GM12878 (cell line): ENCODE results near the gene CNGB1. TPM values are rescaled to one million over a fixed set of nuclear protein-coding genes. Genes with fewer than 3 reads are reported as not detected.

Source experiments
- ATAC-seq: fragments of 200-7000 bp; cut with Tn5 transposase; 3 replicates; pipeline ENCODE4 v1.9.1; 2020; ENCODE audit warnings: mild to moderate bottlenecking, moderate library complexity
- BruUV-seq: library from RNA; stranded (reverse); fragments of 400-500 nt; replicated peaks from 2 replicates; lab custom pipeline; 2021; lab: Mats Ljungman, UMichigan
- CTCF ChIA-PET: fragments of 300-600 bp; sonication (Branson Sonifier 250); formaldehyde crosslinking; extraction: SDS; loops from one replicate; lab custom pipeline; 2021; ENCODE audit warnings: inconsistent platforms; lab: Yijun Ruan, JAX
- POLR2A ChIA-PET: fragments of 350-600 bp; formaldehyde crosslinking; extraction: SDS; loops from one replicate; lab custom pipeline; 2021; ENCODE audit warnings: inconsistent platforms; lab: Charles Lee
- RAD21 ChIA-PET: fragments of 300-600 bp; sonication (Branson Sonifier 250); formaldehyde crosslinking; loops from one replicate; lab custom pipeline; 2023; ENCODE audit warnings: antibody characterized with exemption; ENCODE audit not compliant: unreplicated experiment; lab: Charles Lee
- SMC1A ChIA-PET: fragments of 300-600 bp; sonication (Branson Sonifier 250); formaldehyde crosslinking; loops from one replicate; lab custom pipeline; 2023; ENCODE audit not compliant: unreplicated experiment, uncharacterized antibody; lab: Charles Lee
- DNase-seq: peaks from one replicate; pipeline ENCODE4 v3.0.0-alpha.2; 2011; ENCODE audit warnings: low read depth, low spot score
- FAIRE-seq: peaks from 3 replicates; lab custom pipeline; 2011; peaks lifted over from hg19 to GRCh38; lab: Jason Lieb, UNC
- H2AFZ ChIP-seq: 2 replicates; pipeline ENCODE4 v1.6.0; 2011; ENCODE audit warnings: low read depth, low read length, control low read depth; ENCODE audit not compliant: control insufficient read depth
- H3K27ac ChIP-seq: 2 replicates; pipeline ENCODE4 v1.5.1; 2011; ENCODE audit warnings: control low read depth; ENCODE audit not compliant: control insufficient read depth, insufficient read depth
- H3K27me3 ChIP-seq, 2 experiments: replicated peaks in 1 of 2; 2 replicates each; pipeline versions ENCODE4 v1.6.0 to v1.6.1; 2011; ENCODE audit warnings: low read length in 1 of 2; ENCODE audit not compliant: control insufficient read depth in 2 of 2, insufficient read depth in 2 of 2
- H3K36me3 ChIP-seq, 2 experiments: 2 replicates each; pipeline ENCODE4 v1.5.1; 2011; ENCODE audit warnings: low read length in 1 of 2; ENCODE audit not compliant: control insufficient read depth in 2 of 2, insufficient read depth in 2 of 2
- H3K4me1 ChIP-seq: 2 replicates; pipeline ENCODE4 v1.6.1; 2011; ENCODE audit warnings: mild to moderate bottlenecking, low read length, moderate library complexity, mixed read lengths; ENCODE audit not compliant: control insufficient read depth, insufficient read depth
- H3K4me2 ChIP-seq: 2 replicates; pipeline ENCODE4 v1.6.0; 2011; ENCODE audit warnings: control low read depth; ENCODE audit not compliant: control insufficient read depth, insufficient read depth
- H3K4me3 ChIP-seq: fragments of 200-600 bp; sonication (generic); 2 replicates; pipeline ENCODE4 v1.5.1; 2016
- H3K79me2 ChIP-seq: 2 replicates; pipeline ENCODE4 v1.6.0; 2011; ENCODE audit warnings: low read length; ENCODE audit not compliant: control insufficient read depth, insufficient read depth
- H3K9ac ChIP-seq: 2 replicates; pipeline ENCODE4 v1.8.0; 2011; ENCODE audit warnings: low read length, control low read depth, mixed read lengths; ENCODE audit not compliant: control insufficient read depth, insufficient read depth
- H3K9me3 ChIP-seq: replicated peaks from 3 replicates; pipeline ENCODE4 v1.5.1; 2011; ENCODE audit warnings: mild to moderate bottlenecking, low read length; ENCODE audit not compliant: control insufficient read depth, insufficient read depth
- H4K20me1 ChIP-seq: 2 replicates; pipeline ENCODE4 v1.6.0; 2011; ENCODE audit not compliant: control insufficient read depth, insufficient read depth
- ATF3 ChIP-seq: IDR thresholded peaks from 2 replicates; pipeline ENCODE4 v1.6.1; 2011; ENCODE audit warnings: low read depth, mild to moderate bottlenecking, low read length, moderate library complexity, borderline replicate concordance; ENCODE audit errors: extremely low read depth
- BACH1 ChIP-seq: fragments of 450-650 bp; IDR thresholded peaks from 2 replicates; pipeline ENCODE4 v1.6.1; 2017; ENCODE audit warnings: mild to moderate bottlenecking, borderline replicate concordance
- BMI1 ChIP-seq: fragments of 450-650 bp; IDR thresholded peaks from 2 replicates; pipeline ENCODE4 v1.6.1; 2016; ENCODE audit warnings: mild to moderate bottlenecking, moderate library complexity, borderline replicate concordance
- CBX3 ChIP-seq: fragments of 200-600 bp; sonication (generic); IDR thresholded peaks from 2 replicates; pipeline ENCODE4 v1.6.1; 2016; ENCODE audit warnings: low read depth, borderline replicate concordance
- CEBPB ChIP-seq, 2 experiments: fragments of 150-350 bp in 1 of 2; IDR thresholded peaks; 2 replicates each; pipeline ENCODE4 v1.6.1; 2012 to 2014; ENCODE audit warnings: low read depth in 2 of 2, low read length in 2 of 2, borderline replicate concordance in 1 of 2, inconsistent platforms in 1 of 2
- EP300 ChIP-seq, 2 experiments: fragments of 150-350 bp in 1 of 2; IDR thresholded peaks; 2 replicates each; pipeline ENCODE4 v1.6.1; 2011 to 2012; ENCODE audit warnings: low read depth in 2 of 2, low read length in 2 of 2, borderline replicate concordance in 1 of 2, improper control_type of control experiment in 1 of 2, inconsistent platforms in 1 of 2; ENCODE audit not compliant: control insufficient read depth in 1 of 2
- EZH2 ChIP-seq: IDR thresholded peaks from 2 replicates; pipeline ENCODE4 v1.6.1; 2012; ENCODE audit warnings: low read depth, mild to moderate bottlenecking, control low read depth, inconsistent platforms, low read length, borderline replicate concordance; ENCODE audit not compliant: control insufficient read depth
- GABPA ChIP-seq: IDR thresholded peaks from 2 replicates; pipeline ENCODE4 v1.6.1; 2014; ENCODE audit warnings: antibody characterized with exemption, low read depth, mild to moderate bottlenecking, inconsistent platforms
- HSF1 ChIP-seq: fragments of 150-350 bp; IDR thresholded peaks from 2 replicates; pipeline ENCODE4 v1.6.1; 2014; ENCODE audit warnings: mild to moderate bottlenecking, low read depth, low read length
- KAT2A ChIP-seq: conservative IDR thresholded peaks from 2 replicates; pipeline ENCODE4 v1.6.1; 2011; ENCODE audit warnings: low read depth, low read length; ENCODE audit not compliant: control insufficient read depth
- MAX ChIP-seq: IDR thresholded peaks from 2 replicates; pipeline ENCODE4 v1.6.1; 2012; ENCODE audit warnings: low read depth, low read length, improper control_type of control experiment
- POLR2A ChIP-seq: IDR thresholded peaks from 2 replicates; pipeline ENCODE4 v1.6.1; 2011; ENCODE audit warnings: low read depth, mild to moderate bottlenecking, low read length
- RELB ChIP-seq: fragments of 450-650 bp; IDR thresholded peaks from 2 replicates; pipeline ENCODE4 v1.6.1; 2017; ENCODE audit warnings: low read depth, mild to moderate bottlenecking, moderate library complexity
- RUNX3 ChIP-seq: IDR thresholded peaks from 2 replicates; pipeline ENCODE4 v1.6.1; 2012; ENCODE audit warnings: low read length, inconsistent platforms
- SIN3A ChIP-seq: IDR thresholded peaks from 2 replicates; pipeline ENCODE4 v1.6.1; 2012; ENCODE audit warnings: low read depth, low read length, improper control_type of control experiment
- USF2 ChIP-seq: IDR thresholded peaks from 2 replicates; pipeline ENCODE4 v1.6.1; 2011; ENCODE audit warnings: low read depth, low read length, improper control_type of control experiment, borderline replicate concordance
- WGBS: methylation state at CpG from one replicate; pipeline ENCODE4 v1.1.6; 2016; ENCODE audit warnings: low lambda C conversion rate; ENCODE audit not compliant: insufficient replicate concordance, insufficient coverage; ENCODE audit errors: missing lambda C conversion rate; 5-methylcytosine and 5-hydroxymethylcytosine counted together
- in situ Hi-C: fragments of 300-500 bp; cut with MboI; formaldehyde crosslinking; loops from 9 replicates; pipeline ENCODE4 v1.14.3; 2018; ENCODE audit warnings: mixed read lengths
- intact Hi-C: fragments of 100-400 bp; cut with micrococcal nuclease; formaldehyde crosslinking; loops from one replicate; pipeline ENCODE4 v1.14.2; 2022; ENCODE audit not compliant: unreplicated experiment
- polyA plus RNA-seq, 11 experiments: library from polyadenylated mRNA; depleted of rRNA in 4 of 11; unstranded in 6 of 11; stranded (reverse) in 5 of 11; fragments of >200 nt; fragmentation: Nextera tagmentation in 4 of 11; fragmentation: Illumina TruSeq in 1 of 11; extraction: Ambion mirVana in 4 of 11; extraction: Trizol in 1 of 11; gene quantifications; 1 replicate in 1 of 11; 2 replicates in 10 of 11; pipeline versions ENCODE4 v1.2.1 to v1.2.3, GENCODE V29; 2011 to 2016; ENCODE audit warnings: inconsistent platforms in 2 of 11, missing spikeins in 2 of 11, low read depth in 1 of 11
- total RNA-seq, 4 experiments: library from RNA; depleted of rRNA in 3 of 4; stranded (reverse); fragments of >200 nt in 3 of 4; fragmentation: Illumina TruSeq in 1 of 4; extraction: Trizol in 1 of 4; gene quantifications; 2 replicates each; pipeline versions ENCODE4 v1.2.1 to v1.2.3, GENCODE V29; 2013 to 2021

CNGB1 gene
- total and polyA plus RNA-seq, 10 of the 15 experiments (the other 5 are each of a cell fraction or from before 2014, with no cell fraction given) = 0.03 TPM; not detected in 9

GRCh38 chr16:57915267-57915666 lies 55.7 kb downstream of the CNGB1 start:
- RAD21 ChIA-PET = interaction anchor here (0.7 kb wide), 1 partner anchor 203 kb away, joined by 3 read pairs; no protein-coding TSS in a partner anchor
- FAIRE-seq (no peak), ATAC-seq (no peak), DNase-seq (no peak)
- POLR2A ChIA-PET = no interaction called here
- no peak overlapping the region for H3K4me2 ChIP-seq
- BruUV-seq = no TSS peak
- CTCF ChIA-PET = no interaction called here
- WGBS = 38% methylated on average over 9 of the region's 9 CpGs
- H3K9ac ChIP-seq = no peak overlapping the region
- no peaks in the 10 kb centered on the region for H4K20me1 ChIP-seq
- H2AFZ ChIP-seq = no peak overlapping the region
- no peak overlapping the region for H3K27ac ChIP-seq
- SMC1A ChIA-PET = interaction anchor here (0.7 kb wide), 1 partner anchor 8 kb away, joined by 3 read pairs; no protein-coding TSS in a partner anchor
- TF ChIP-seq GABPA (no peak), RUNX3 (no peak), EP300 (IDR thresholded peaks at IDR 0.05; ENCODE audit: borderline replicate concordance in 1 of 2, control insufficient read depth in 1 of 2, low read depth in 2 of 2, low read length in 2 of 2) (no peak), CBX3 (no peak), POLR2A (no peak), SIN3A (no peak), USF2 (no peak), BACH1 (no peak), ATF3 (no peak), MAX (no peak), CEBPB (IDR thresholded peaks at IDR 0.05; ENCODE audit: borderline replicate concordance in 1 of 2, low read depth in 2 of 2, low read length in 2 of 2) (no peak), RELB (no peak), KAT2A (no peak), EZH2 (no peak), BMI1 (no peak), HSF1 (no peak)
- H3K79me2 ChIP-seq = no peaks in the 10 kb centered on the region
- H3K36me3 ChIP-seq = no peaks in the 10 kb centered on the region
- H3K4me3 ChIP-seq = no peak overlapping the region
- in situ Hi-C loops = no loop called here
- intact Hi-C loops = no loop called here
- peaks cover 0 to 2% of the 10 kb centered on the region in 2 experiments; a peak in 1 of 4 replicates for H3K27me3 ChIP-seq
- no peaks in the 10 kb centered on the region for H3K9me3 ChIP-seq
- no peaks in the 10 kb centered on the region for H3K4me1 ChIP-seq
